Endothelial cell of umbilical vein (primary cell): ENCODE measurements around the gene P2RY11. TPM values are rescaled to one million over a fixed set of nuclear protein-coding genes. Genes with fewer than 3 reads are reported as not detected.

ENCODE experiments used
- BruUV-seq: library from RNA; stranded (reverse); fragments of 400-500 nt; replicated peaks from 2 replicates; lab custom pipeline; 2021; lab: Mats Ljungman, UMichigan
- CTCF ChIA-PET: fragments of 300-600, 350-600 bp; sonication (Branson Sonifier 250); formaldehyde crosslinking; loops from one replicate; lab custom pipeline; 2021; ENCODE audit warnings: antibody characterized with exemption, inconsistent platforms; lab: Charles Lee
- POLR2A ChIA-PET: fragments of 300-600, 350-600 bp; sonication (Branson Sonifier 250); formaldehyde crosslinking; loops from one replicate; lab custom pipeline; 2021; ENCODE audit warnings: antibody characterized with exemption, inconsistent platforms; lab: Charles Lee
- DNase-seq: peaks from one replicate; pipeline ENCODE4 v3.0.0-alpha.2; 2011; ENCODE audit warnings: low read depth, low spot score
- FAIRE-seq: peaks from 2 replicates; lab custom pipeline; 2011; peaks lifted over from hg19 to GRCh38; lab: Jason Lieb, UNC
- H2AFZ ChIP-seq: 2 replicates; pipeline ENCODE4 v1.6.0; 2012; ENCODE audit warnings: low read depth, low read length, control low read depth, inconsistent platforms
- H3K27ac ChIP-seq: 2 replicates; pipeline ENCODE4 v1.5.1; 2011; ENCODE audit warnings: low read depth, mild to moderate bottlenecking, control low read depth, low read length, moderate library complexity; ENCODE audit not compliant: insufficient read depth
- H3K27me3 ChIP-seq, 2 experiments: 2 replicates each; pipeline versions ENCODE4 v1.6.0 to v1.6.1; 2011; ENCODE audit warnings: low read length in 2 of 2, mixed read lengths in 1 of 2; ENCODE audit not compliant: control insufficient read depth in 2 of 2, insufficient read depth in 2 of 2
- H3K36me3 ChIP-seq, 2 experiments: 2 replicates in 1 of 2; 3 replicates in 1 of 2; pipeline ENCODE4 v1.5.1; 2011; ENCODE audit warnings: low read length in 2 of 2, mild to moderate bottlenecking in 1 of 2, moderate library complexity in 1 of 2; ENCODE audit not compliant: control insufficient read depth in 2 of 2, insufficient read depth in 2 of 2; ENCODE audit errors: extremely low read depth in 1 of 2
- H3K4me1 ChIP-seq: 3 replicates; pipeline ENCODE4 v1.5.1; 2011; ENCODE audit warnings: mild to moderate bottlenecking, low read length; ENCODE audit not compliant: control insufficient read depth, insufficient read depth; ENCODE audit errors: extremely low read depth
- H3K4me2 ChIP-seq: 2 replicates; pipeline ENCODE4 v1.6.1; 2011; ENCODE audit warnings: low read length, control low read depth, mixed read lengths; ENCODE audit not compliant: insufficient read depth
- H3K4me3 ChIP-seq, 3 experiments: fragments of 200-600 bp in 1 of 3; sonication (generic), shearing (Covaris generic) in 1 of 3; replicated peaks in 1 of 3; 2 replicates each; pipeline ENCODE4 v1.5.1; 2011 to 2016; ENCODE audit warnings: control low read depth in 3 of 3, low read length in 3 of 3, mild to moderate bottlenecking in 2 of 3, inconsistent platforms in 1 of 3, low read depth in 1 of 3, moderate library complexity in 1 of 3; ENCODE audit not compliant: insufficient read depth in 1 of 3
- H3K79me2 ChIP-seq: 2 replicates; pipeline ENCODE4 v1.6.0; 2012; ENCODE audit warnings: low read length, inconsistent platforms; ENCODE audit not compliant: control insufficient read depth, insufficient read depth
- H3K9ac ChIP-seq: replicated peaks from 2 replicates; pipeline ENCODE3; 2011; ENCODE audit warnings: low read length, control low read depth; ENCODE audit not compliant: insufficient read depth; ENCODE audit errors: extremely low read depth
- H3K9me1 ChIP-seq: replicated peaks from 3 replicates; pipeline ENCODE4 v1.6.0; 2011; ENCODE audit warnings: mild to moderate bottlenecking, low read length; ENCODE audit not compliant: control insufficient read depth, insufficient read depth; ENCODE audit errors: extremely low read depth
- H3K9me3 ChIP-seq: replicated peaks from 2 replicates; pipeline ENCODE4 v1.5.1; 2012; ENCODE audit warnings: low read length, inconsistent platforms; ENCODE audit not compliant: control insufficient read depth, insufficient read depth
- H4K20me1 ChIP-seq: replicated peaks from 2 replicates; pipeline ENCODE3; 2011; ENCODE audit warnings: mild to moderate bottlenecking, low read length; ENCODE audit not compliant: control insufficient read depth, insufficient read depth; ENCODE audit errors: extremely low read depth
- CTCF ChIP-seq, 2 donors: IDR thresholded peaks; 1 replicate in 1 of 2; 2 replicates in 1 of 2; pipeline ENCODE4 v1.5.1; 2011; ENCODE audit warnings: low read length in 2 of 2, mild to moderate bottlenecking in 2 of 2, moderate library complexity in 2 of 2, control low read depth in 1 of 2, inconsistent platforms in 1 of 2, low read depth in 1 of 2; ENCODE audit not compliant: insufficient read depth in 1 of 2; ENCODE audit errors: extremely low read depth in 1 of 2
- EZH2 ChIP-seq: IDR thresholded peaks from 2 replicates; pipeline ENCODE4 v1.6.1; 2012; ENCODE audit warnings: borderline replicate concordance, low read depth, mild to moderate bottlenecking, moderate library complexity, low read length, inconsistent platforms; ENCODE audit not compliant: severe bottlenecking
- FOS ChIP-seq: IDR thresholded peaks from 2 replicates; pipeline ENCODE4 v1.6.1; 2011; ENCODE audit warnings: mild to moderate bottlenecking, low read length, moderate library complexity, borderline replicate concordance; ENCODE audit not compliant: insufficient read depth
- GATA2 ChIP-seq: IDR thresholded peaks from 2 replicates; pipeline ENCODE4 v1.7.0; 2011; ENCODE audit warnings: low read depth, mild to moderate bottlenecking, moderate library complexity, mixed read lengths, low read length; ENCODE audit not compliant: insufficient read length, insufficient read depth
- JUN ChIP-seq: IDR thresholded peaks from 2 replicates; pipeline ENCODE4 v1.6.1; 2011; ENCODE audit warnings: borderline replicate concordance, low read depth; ENCODE audit not compliant: insufficient read length, insufficient read depth
- MYC ChIP-seq: IDR thresholded peaks from one replicate; pipeline ENCODE4 v1.6.1; 2011; ENCODE audit warnings: mild to moderate bottlenecking, low read depth, low read length
- POLR2A ChIP-seq: IDR thresholded peaks from 2 replicates; pipeline ENCODE4 v1.6.1; 2012; ENCODE audit warnings: low read depth, mild to moderate bottlenecking, control low read depth, low read length
- POLR2AphosphoS5 ChIP-seq: IDR thresholded peaks from 2 replicates; pipeline ENCODE4 v1.6.1; 2012; ENCODE audit warnings: low read depth, mild to moderate bottlenecking, control low read depth, low read length, moderate library complexity; ENCODE audit not compliant: insufficient read depth
- dilution Hi-C: fragments of 300-500 bp; cut with MboI; formaldehyde crosslinking; loops from one replicate; pipeline ENCODE4 v1.15.0; 2019; ENCODE audit warnings: low sequenced_read_pairs; ENCODE audit not compliant: extremely low pct_ligation_motif_present
- intact Hi-C: fragments of 100-400 bp; cut with micrococcal nuclease; formaldehyde crosslinking; loops from one replicate; pipeline ENCODE4 v1.10.0; 2022
- polyA plus RNA-seq, 4 experiments: library from polyadenylated mRNA; depleted of rRNA in 3 of 4; stranded (reverse) in 3 of 4; unstranded in 1 of 4; fragments of >200 nt; gene quantifications; 2 replicates each; pipeline versions ENCODE4 v1.2.1 to v1.2.3, GENCODE V29; 2011 to 2012; ENCODE audit warnings: missing spikeins in 1 of 4
- total RNA-seq: library from RNA; stranded (reverse); gene quantifications from 2 replicates; pipeline ENCODE4 v1.2.3, GENCODE V29; 2021
- TF ChIP-seq, protein P1 (sequence below): IDR thresholded peaks from 2 replicates; pipeline ENCODE4 v1.6.1; 2011; ENCODE audit not compliant: insufficient read depth, insufficient read length

P2RY11 gene
- total and polyA plus RNA-seq, 2 donors (not counting 3 experiments of a cell fraction or from before 2014, with no cell fraction given): 3.6 to 14.6 TPM

DNA sequence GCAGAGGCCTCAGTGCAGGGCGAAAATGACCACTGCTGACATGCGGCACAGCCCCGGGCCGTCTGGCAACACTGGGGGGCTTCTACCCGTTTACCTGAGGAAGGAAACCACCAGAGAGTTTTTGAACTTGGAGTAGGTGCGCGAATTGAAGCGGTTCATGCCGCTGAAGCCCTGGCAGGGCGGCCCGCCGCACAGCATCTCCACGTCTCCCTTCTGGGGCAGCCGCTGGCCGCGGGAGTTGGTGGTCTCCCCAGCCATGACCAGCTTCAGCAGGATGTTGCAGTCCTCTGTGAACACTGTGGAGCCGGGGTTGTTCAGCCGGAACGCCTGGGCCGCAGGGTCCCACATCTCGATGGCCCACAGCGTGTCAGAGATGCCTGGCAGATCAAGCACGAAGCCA, 28.5 kb downstream of the P2RY11 start:
- no peak overlapping the region for H3K4me2 ChIP-seq
- intact Hi-C loops: no loop called here
- ChIA-PET CTCF (interaction anchor here (0.9 to 1.4 kb wide), 2 partner anchors 8 to 110 kb away, joined by 3 read pairs; no protein-coding TSS in a partner anchor), POLR2A (no interaction called here)
- H3K9ac ChIP-seq: no peak overlapping the region
- no peak overlapping the region for H3K4me3 ChIP-seq
- no peaks in the 10 kb centered on the region for H3K9me1 ChIP-seq
- no peaks in the 10 kb centered on the region for H3K27me3 ChIP-seq
- dilution Hi-C loops: no loop called here
- TF ChIP-seq POLR2AphosphoS5: no peak
- no peak for TF ChIP-seq EZH2
- no peak for TF ChIP-seq CTCF (IDR thresholded peaks at IDR 0.05; ENCODE audit: extremely low read depth in 1 of 2, insufficient read depth in 1 of 2, low read depth in 1 of 2, low read length in 2 of 2)
- TF ChIP-seq JUN: no peak
- no peak for TF ChIP-seq MYC
- TF ChIP-seq POLR2A: no peak
- TF ChIP-seq, protein P1, sequence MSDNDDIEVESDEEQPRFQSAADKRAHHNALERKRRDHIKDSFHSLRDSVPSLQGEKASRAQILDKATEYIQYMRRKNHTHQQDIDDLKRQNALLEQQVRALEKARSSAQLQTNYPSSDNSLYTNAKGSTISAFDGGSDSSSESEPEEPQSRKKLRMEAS: no peak
- TF ChIP-seq FOS: no peak
- TF ChIP-seq GATA2: no peak
- no peak for DNase-seq
- FAIRE-seq: no peak
- H3K36me3 ChIP-seq: peaks cover 17 to 67% of the 10 kb centered on the region in 2 experiments
- H3K27ac ChIP-seq: no peak overlapping the region
- H4K20me1 ChIP-seq: no peaks in the 10 kb centered on the region
- no peaks in the 10 kb centered on the region for H3K4me1 ChIP-seq
- H2AFZ ChIP-seq: no peak overlapping the region
- no peaks in the 10 kb centered on the region for H3K79me2 ChIP-seq
- TSS peak; percentile 56 for BruUV-seq
- no peaks in the 10 kb centered on the region for H3K9me3 ChIP-seq
